ENCODE measurements around the gene IKBIP.

IKBIP gene

DNA sequence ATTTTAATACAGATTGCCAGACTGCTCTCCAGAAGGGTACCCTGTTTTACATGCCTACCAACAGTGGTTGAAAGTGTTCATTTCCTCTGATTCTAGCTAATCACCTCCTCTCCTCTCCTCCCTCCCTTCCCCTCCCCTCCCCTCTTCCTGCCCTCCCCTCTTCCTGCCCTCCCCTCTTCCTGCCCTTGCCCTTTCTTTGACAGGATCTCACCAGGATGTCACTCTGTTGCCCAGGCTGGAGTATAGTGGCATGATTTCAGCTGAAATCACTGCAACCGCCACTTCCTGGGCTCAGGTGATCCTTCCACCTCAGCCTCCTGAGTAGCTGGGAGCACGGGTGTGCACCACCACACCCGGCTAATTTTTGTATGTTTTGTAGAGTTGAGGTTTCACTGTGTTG lies 25.2 kb upstream of the IKBIP start:
- no peaks in the 10 kb centered on the region for H3K4me1 ChIP-seq (ENCODE audit: low read length)
- no peaks in the 10 kb centered on the region for H3K79me2 ChIP-seq (ENCODE audit: low read length)
- H2AFZ ChIP-seq (ENCODE audit: low read length), result no peak overlapping the region
- H3K9me2 ChIP-seq (replicated peaks; ENCODE audit: insufficient read depth, low read length), result no peaks in the 10 kb centered on the region
- H3K9ac ChIP-seq (ENCODE audit: low read length), result no peak overlapping the region
- no peak for DNase-seq
- no peak overlapping the region for H3K4me2 ChIP-seq (ENCODE audit: low read depth, low read length)
- TF ChIP-seq, protein P1, sequence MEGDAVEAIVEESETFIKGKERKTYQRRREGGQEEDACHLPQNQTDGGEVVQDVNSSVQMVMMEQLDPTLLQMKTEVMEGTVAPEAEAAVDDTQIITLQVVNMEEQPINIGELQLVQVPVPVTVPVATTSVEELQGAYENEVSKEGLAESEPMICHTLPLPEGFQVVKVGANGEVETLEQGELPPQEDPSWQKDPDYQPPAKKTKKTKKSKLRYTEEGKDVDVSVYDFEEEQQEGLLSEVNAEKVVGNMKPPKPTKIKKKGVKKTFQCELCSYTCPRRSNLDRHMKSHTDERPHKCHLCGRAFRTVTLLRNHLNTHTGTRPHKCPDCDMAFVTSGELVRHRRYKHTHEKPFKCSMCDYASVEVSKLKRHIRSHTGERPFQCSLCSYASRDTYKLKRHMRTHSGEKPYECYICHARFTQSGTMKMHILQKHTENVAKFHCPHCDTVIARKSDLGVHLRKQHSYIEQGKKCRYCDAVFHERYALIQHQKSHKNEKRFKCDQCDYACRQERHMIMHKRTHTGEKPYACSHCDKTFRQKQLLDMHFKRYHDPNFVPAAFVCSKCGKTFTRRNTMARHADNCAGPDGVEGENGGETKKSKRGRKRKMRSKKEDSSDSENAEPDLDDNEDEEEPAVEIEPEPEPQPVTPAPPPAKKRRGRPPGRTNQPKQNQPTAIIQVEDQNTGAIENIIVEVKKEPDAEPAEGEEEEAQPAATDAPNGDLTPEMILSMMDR (IDR thresholded peaks at IDR 0.05; ENCODE audit: low read length), result no peak
- TF ChIP-seq EZH2phosphoT487 (IDR thresholded peaks at IDR 0.05; ENCODE audit: low read length) (no peak), EZH2 (optimal IDR thresholded peaks at IDR 0.05; ENCODE audit: low read depth, low read length) (no peak)
- H4K20me1 ChIP-seq (ENCODE audit: insufficient read depth, low read length), result no peaks in the 10 kb centered on the region
- no peaks in the 10 kb centered on the region for H3K9me3 ChIP-seq (replicated peaks; ENCODE audit: insufficient read depth, low read length)
- H3K27ac ChIP-seq (ENCODE audit: low read length), result no peak overlapping the region
- no peak overlapping the region for H3K4me3 ChIP-seq (ENCODE audit: low read length)
- H3F3A ChIP-seq (ENCODE audit: insufficient read depth, low read length), result no peaks in the 10 kb centered on the region
- no peaks in the 10 kb centered on the region for H3K27me3 ChIP-seq (replicated peaks; ENCODE audit: insufficient read depth, low read length)
- H3K36me3 ChIP-seq (replicated peaks; ENCODE audit: insufficient read depth, low read length), result no peaks in the 10 kb centered on the region

GRCh38 chr12:98660521-98660920 lies 15.9 kb upstream of the IKBIP start:
- TF ChIP-seq EZH2 (optimal IDR thresholded peaks at IDR 0.05; ENCODE audit: low read depth, low read length), result no peak
- no peak for TF ChIP-seq EZH2phosphoT487 (IDR thresholded peaks at IDR 0.05; ENCODE audit: low read length)
- TF ChIP-seq, protein P1 (IDR thresholded peaks at IDR 0.05; ENCODE audit: low read length), result no peak
- Histone ChIP-seq H3K27ac (ENCODE audit: low read length) (no peak overlapping the region), H3K36me3 (replicated peaks; ENCODE audit: insufficient read depth, low read length) (no peaks in the 10 kb centered on the region), H3K27me3 (replicated peaks; ENCODE audit: insufficient read depth, low read length) (no peaks in the 10 kb centered on the region), H3K9ac (ENCODE audit: low read length) (no peak overlapping the region), H3K4me1 (ENCODE audit: low read length) (no peaks in the 10 kb centered on the region), H3K4me3 (ENCODE audit: low read length) (no peak overlapping the region), H3K79me2 (ENCODE audit: low read length) (no peaks in the 10 kb centered on the region), H3K4me2 (ENCODE audit: low read depth, low read length) (no peak overlapping the region), H4K20me1 (ENCODE audit: insufficient read depth, low read length) (no peaks in the 10 kb centered on the region), H2AFZ (ENCODE audit: low read length) (no peak overlapping the region), H3K9me3 (replicated peaks; ENCODE audit: insufficient read depth, low read length) (no peaks in the 10 kb centered on the region), H3F3A (ENCODE audit: insufficient read depth, low read length) (no peaks in the 10 kb centered on the region), H3K9me2 (replicated peaks; ENCODE audit: insufficient read depth, low read length) (no peaks in the 10 kb centered on the region)
- no peak for DNase-seq

- DNase-seq, result no peak
- no peaks in the 10 kb centered on the region for H3K36me3 ChIP-seq (replicated peaks; ENCODE audit: insufficient read depth, low read length)
- TF ChIP-seq EZH2phosphoT487 (IDR thresholded peaks at IDR 0.05; ENCODE audit: low read length) (no peak), EZH2 (optimal IDR thresholded peaks at IDR 0.05; ENCODE audit: low read depth, low read length) (no peak)
- TF ChIP-seq, protein P1 (IDR thresholded peaks at IDR 0.05; ENCODE audit: low read length), result no peak
These were observed 11.9 kb upstream of the IKBIP start for GRCh38 chr12:98656289-98657101.

More at GRCh38 chr12:98656289-98657101, 11.9 kb upstream of the IKBIP start:
- Histone ChIP-seq H3K9me3 (replicated peaks; ENCODE audit: insufficient read depth, low read length) (no peaks in the 10 kb centered on the region), H3K27me3 (replicated peaks; ENCODE audit: insufficient read depth, low read length) (no peaks in the 10 kb centered on the region), H3K4me2 (ENCODE audit: low read depth, low read length) (no peak overlapping the region), H3K9me2 (replicated peaks; ENCODE audit: insufficient read depth, low read length) (no peaks in the 10 kb centered on the region), H3K4me1 (ENCODE audit: low read length) (no peaks in the 10 kb centered on the region), H4K20me1 (ENCODE audit: insufficient read depth, low read length) (no peaks in the 10 kb centered on the region), H3K9ac (ENCODE audit: low read length) (no peak overlapping the region), H2AFZ (ENCODE audit: low read length) (no peak overlapping the region), H3K79me2 (ENCODE audit: low read length) (no peaks in the 10 kb centered on the region), H3F3A (ENCODE audit: insufficient read depth, low read length) (no peaks in the 10 kb centered on the region), H3K4me3 (ENCODE audit: low read length) (no peak overlapping the region), H3K27ac (ENCODE audit: low read length) (no peak overlapping the region)
